ENCODE measurements around the gene CACNA1C.

DNA sequence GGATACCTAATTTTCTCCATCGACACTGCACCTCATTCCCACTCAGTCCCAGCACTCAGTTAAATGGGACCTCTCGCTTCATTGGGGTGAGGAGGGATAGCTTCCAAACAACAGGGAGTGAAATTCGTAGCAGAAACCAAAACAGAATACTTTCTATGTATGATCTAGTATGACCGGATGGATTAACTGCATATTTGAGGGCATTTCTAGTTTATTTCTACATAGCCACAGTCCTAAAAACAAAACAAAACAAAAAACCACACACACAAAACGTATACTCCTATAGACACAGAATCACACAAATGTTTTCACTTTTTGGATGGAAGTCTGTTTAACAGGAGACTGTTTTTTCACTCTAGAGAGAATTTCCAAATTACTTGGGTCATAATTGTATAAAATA lies 434.5 kb downstream of the CACNA1C start:
- no peak for TF ChIP-seq POLR2A (IDR thresholded peaks at IDR 0.05)
- TF ChIP-seq CTCF (IDR thresholded peaks at IDR 0.05): no peak
